ENCODE measurements around the gene PLCL1. TPM values are rescaled to one million over a fixed set of nuclear protein-coding genes. Genes with fewer than 3 reads are reported as not detected.

PLCL1 gene
- total and polyA plus RNA-seq, 10 donors, result 0.54 to 6.5 (median 4.0) TPM

- Histone ChIP-seq H3K36me3 (no peaks in the 10 kb centered on the region), H3K27ac (no peak overlapping the region), H3K27me3 (replicated peaks in 1 of 7) (no peaks in the 10 kb centered on the region), H3K4me1 (peaks cover 0 to 18% (median 2%) of the 10 kb centered on the region in 6 donors), H3K4me3 (no peak overlapping the region), H3K9me3 (no peaks in the 10 kb centered on the region)
- DNase-seq, result no peak
- whole genome bisulfite sequencing, 5 donors, result 74 to 91% (median 79%) methylated on average over 4 of the region's 4 CpGs
- intact Hi-C loops (cut with DNase I; ENCODE audit: low total_unique reads), result no loop called here
- TF ChIP-seq POLR2A (IDR thresholded peaks at IDR 0.05) (no peak), CTCF (IDR thresholded peaks at IDR 0.05 in 8 of 11, conservative IDR thresholded peaks at IDR 0.05 in 3 of 11) (no peak), POLR2AphosphoS5 (IDR thresholded peaks at IDR 0.05) (no peak)
Observed at GRCh38 chr2:197873293-197873701, 68.9 kb downstream of the PLCL1 start.

GRCh38 chr2:197875763-197876162, 71.4 kb downstream of the PLCL1 start:
- no peak overlapping the region for H3K4me3 ChIP-seq
- H3K4me1 ChIP-seq, result no peaks in the 10 kb centered on the region
- no peak overlapping the region for H3K27ac ChIP-seq
- H3K27me3 ChIP-seq (replicated peaks in 1 of 7), result no peaks in the 10 kb centered on the region
- H3K9me3 ChIP-seq, result no peaks in the 10 kb centered on the region
- WGBS, 5 donors, result 45 to 67% (median 63%) methylated on average over 1 of the region's 1 CpG
- H3K36me3 ChIP-seq, result no peaks in the 10 kb centered on the region
- no peak for TF ChIP-seq CTCF (IDR thresholded peaks at IDR 0.05 in 8 of 11, conservative IDR thresholded peaks at IDR 0.05 in 3 of 11)
- no peak for TF ChIP-seq POLR2A (IDR thresholded peaks at IDR 0.05)
- no peak for TF ChIP-seq POLR2AphosphoS5 (IDR thresholded peaks at IDR 0.05)
- intact Hi-C loops (cut with DNase I; ENCODE audit: low total_unique reads), result no loop called here
- no peak for DNase-seq

- DNase-seq, result no peak
- Histone ChIP-seq H3K27ac (no peak overlapping the region), H3K4me1 (no peaks in the 10 kb centered on the region), H3K27me3 (replicated peaks in 1 of 7) (no peaks in the 10 kb centered on the region), H3K36me3 (no peaks in the 10 kb centered on the region), H3K9me3 (no peaks in the 10 kb centered on the region), H3K4me3 (no peak overlapping the region)
- TF ChIP-seq CTCF (IDR thresholded peaks at IDR 0.05 in 8 of 11, conservative IDR thresholded peaks at IDR 0.05 in 3 of 11) (no peak), POLR2AphosphoS5 (IDR thresholded peaks at IDR 0.05) (no peak), POLR2A (IDR thresholded peaks at IDR 0.05) (no peak)
- 90 to 98% (median 97%) methylated on average over 1 of the region's 1 CpG for WGBS, 5 donors
- intact Hi-C loops (cut with DNase I; ENCODE audit: low total_unique reads), result no loop called here
Observed at GRCh38 chr2:197876524-197876923, 72.1 kb downstream of the PLCL1 start.

GRCh38 chr2:197877038-197877437, 72.6 kb downstream of the PLCL1 start:
- H3K4me3 ChIP-seq, result no peak overlapping the region
- no peaks in the 10 kb centered on the region for H3K27me3 ChIP-seq (replicated peaks in 1 of 7)
- intact Hi-C loops (cut with DNase I; ENCODE audit: low total_unique reads), result no loop called here
- DNase-seq, result no peak
- 51 to 83% (median 68%) methylated on average over 1 of the region's 1 CpG for WGBS, 5 donors
- no peaks in the 10 kb centered on the region for H3K4me1 ChIP-seq
- TF ChIP-seq CTCF (IDR thresholded peaks at IDR 0.05 in 8 of 11, conservative IDR thresholded peaks at IDR 0.05 in 3 of 11) (no peak), POLR2AphosphoS5 (IDR thresholded peaks at IDR 0.05) (no peak), POLR2A (IDR thresholded peaks at IDR 0.05) (no peak)
- no peak overlapping the region for H3K27ac ChIP-seq
- no peaks in the 10 kb centered on the region for H3K9me3 ChIP-seq
- no peaks in the 10 kb centered on the region for H3K36me3 ChIP-seq
